ENCODE data around the gene CDH22.

CDH22 gene

GRCh38 chr20:46212252-46212651 is 96.0 kb downstream of the CDH22 start:
- Mint-ChIP-seq H3K36me3 (ENCODE audit: low read depth) (no peaks in the 10 kb centered on the region), H3K4me1 (ENCODE audit: low read depth) (no peaks in the 10 kb centered on the region), H3K9me3 (no peaks in the 10 kb centered on the region), H3K4me3 (no peak overlapping the region), H3K27me3 (ENCODE audit: low read depth) (peaks cover 25% of the 10 kb centered on the region), H3K27ac (no peak overlapping the region)

GRCh38 chr20:46211331-46211722 is 97.0 kb downstream of the CDH22 start:
- no peaks in the 10 kb centered on the region for H3K36me3 Mint-ChIP-seq (ENCODE audit: low read depth)
- peaks cover 25% of the 10 kb centered on the region for H3K27me3 Mint-ChIP-seq (ENCODE audit: low read depth)
- peaks cover 2% of the 10 kb centered on the region for H3K4me1 Mint-ChIP-seq (ENCODE audit: low read depth)
- no peaks in the 10 kb centered on the region for H3K9me3 Mint-ChIP-seq
- H3K4me3 Mint-ChIP-seq: no peak overlapping the region
- H3K27ac Mint-ChIP-seq: no peak overlapping the region

- Mint-ChIP-seq H3K27ac (no peak overlapping the region), H3K4me3 (no peak overlapping the region), H3K9me3 (no peaks in the 10 kb centered on the region), H3K4me1 (ENCODE audit: low read depth) (peaks cover 5% of the 10 kb centered on the region), H3K36me3 (ENCODE audit: low read depth) (no peaks in the 10 kb centered on the region), H3K27me3 (ENCODE audit: low read depth) (peaks cover 25% of the 10 kb centered on the region)
Measured at GRCh38 chr20:46210672-46211330, 97.5 kb downstream of the CDH22 start.

- Mint-ChIP-seq H3K36me3 (ENCODE audit: low read depth) (no peaks in the 10 kb centered on the region), H3K27ac (no peak overlapping the region), H3K27me3 (ENCODE audit: low read depth) (peaks cover 25% of the 10 kb centered on the region), H3K9me3 (no peaks in the 10 kb centered on the region), H3K4me3 (no peak overlapping the region), H3K4me1 (ENCODE audit: low read depth) (peaks cover 11% of the 10 kb centered on the region)
Measured at GRCh38 chr20:46209930-46210671, 98.2 kb downstream of the CDH22 start.

- Mint-ChIP-seq H3K27ac (no peak overlapping the region), H3K9me3 (no peaks in the 10 kb centered on the region), H3K4me3 (no peak overlapping the region), H3K4me1 (ENCODE audit: low read depth) (peaks cover 16% of the 10 kb centered on the region), H3K27me3 (ENCODE audit: low read depth) (peaks cover 32% of the 10 kb centered on the region), H3K36me3 (ENCODE audit: low read depth) (no peaks in the 10 kb centered on the region)
Measured at GRCh38 chr20:46207793-46208192, 100.5 kb downstream of the CDH22 start.

- peaks cover 32% of the 10 kb centered on the region for H3K27me3 Mint-ChIP-seq (ENCODE audit: low read depth)
- H3K27ac Mint-ChIP-seq: no peak overlapping the region
- no peak overlapping the region for H3K4me3 Mint-ChIP-seq
- peaks cover 16% of the 10 kb centered on the region for H3K4me1 Mint-ChIP-seq (ENCODE audit: low read depth)
- no peaks in the 10 kb centered on the region for H3K36me3 Mint-ChIP-seq (ENCODE audit: low read depth)
- H3K9me3 Mint-ChIP-seq: no peaks in the 10 kb centered on the region
Measured at GRCh38 chr20:46206992-46207549, 101.2 kb downstream of the CDH22 start.

GRCh38 chr20:46206025-46206424 is 102.3 kb downstream of the CDH22 start:
- no peak overlapping the region for H3K4me3 Mint-ChIP-seq
- peaks cover 16% of the 10 kb centered on the region for H3K4me1 Mint-ChIP-seq (ENCODE audit: low read depth)
- peaks cover 37% of the 10 kb centered on the region for H3K27me3 Mint-ChIP-seq (ENCODE audit: low read depth)
- no peak overlapping the region for H3K27ac Mint-ChIP-seq
- no peaks in the 10 kb centered on the region for H3K36me3 Mint-ChIP-seq (ENCODE audit: low read depth)
- H3K9me3 Mint-ChIP-seq: no peaks in the 10 kb centered on the region

- peaks cover 40% of the 10 kb centered on the region for H3K27me3 Mint-ChIP-seq (ENCODE audit: low read depth)
- H3K36me3 Mint-ChIP-seq (ENCODE audit: low read depth): no peaks in the 10 kb centered on the region
- H3K9me3 Mint-ChIP-seq: no peaks in the 10 kb centered on the region
- no peak overlapping the region for H3K4me3 Mint-ChIP-seq
- peaks cover 16% of the 10 kb centered on the region for H3K4me1 Mint-ChIP-seq (ENCODE audit: low read depth)
- no peak overlapping the region for H3K27ac Mint-ChIP-seq
Measured at GRCh38 chr20:46205349-46205748, 102.9 kb downstream of the CDH22 start.

- no peak overlapping the region for H3K27ac Mint-ChIP-seq
Measured at GRCh38 chr20:46204594-46205186, 103.6 kb downstream of the CDH22 start.

GRCh38 chr20:46203510-46203837 is 104.8 kb downstream of the CDH22 start:
- Mint-ChIP-seq H3K9me3 (no peaks in the 10 kb centered on the region), H3K27me3 (ENCODE audit: low read depth) (peaks cover 40% of the 10 kb centered on the region), H3K36me3 (ENCODE audit: low read depth) (no peaks in the 10 kb centered on the region), H3K4me3 (no peak overlapping the region), H3K4me1 (ENCODE audit: low read depth) (peaks cover 18% of the 10 kb centered on the region), H3K27ac (no peak overlapping the region)

More at GRCh38 chr20:46204594-46205186, 103.6 kb downstream of the CDH22 start:
- Mint-ChIP-seq H3K4me1 (ENCODE audit: low read depth) (peaks cover 16% of the 10 kb centered on the region), H3K27me3 (ENCODE audit: low read depth) (peaks cover 39% of the 10 kb centered on the region), H3K4me3 (no peak overlapping the region), H3K9me3 (no peaks in the 10 kb centered on the region), H3K36me3 (ENCODE audit: low read depth) (no peaks in the 10 kb centered on the region)

- peaks cover 18% of the 10 kb centered on the region for H3K4me1 Mint-ChIP-seq (ENCODE audit: low read depth)
- H3K36me3 Mint-ChIP-seq (ENCODE audit: low read depth): no peaks in the 10 kb centered on the region
- H3K27ac Mint-ChIP-seq: no peak overlapping the region
- H3K27me3 Mint-ChIP-seq (ENCODE audit: low read depth): peaks cover 37% of the 10 kb centered on the region
- H3K9me3 Mint-ChIP-seq: no peaks in the 10 kb centered on the region
- no peak overlapping the region for H3K4me3 Mint-ChIP-seq
Measured at GRCh38 chr20:46202766-46203509, 105.4 kb downstream of the CDH22 start.

GRCh38 chr20:46200582-46201570 is 107.4 kb downstream of the CDH22 start:
- H3K4me1 Mint-ChIP-seq (ENCODE audit: low read depth): peaks cover 14% of the 10 kb centered on the region
- peaks cover 32% of the 10 kb centered on the region for H3K27me3 Mint-ChIP-seq (ENCODE audit: low read depth)
- H3K27ac Mint-ChIP-seq: no peak overlapping the region
- H3K36me3 Mint-ChIP-seq (ENCODE audit: low read depth): no peaks in the 10 kb centered on the region
- H3K9me3 Mint-ChIP-seq: no peaks in the 10 kb centered on the region
- H3K4me3 Mint-ChIP-seq: no peak overlapping the region

GRCh38 chr20:46199198-46199597 is 109.1 kb downstream of the CDH22 start:
- Mint-ChIP-seq H3K27me3 (ENCODE audit: low read depth) (peaks cover 32% of the 10 kb centered on the region), H3K27ac (no peak overlapping the region), H3K4me3 (no peak overlapping the region), H3K4me1 (ENCODE audit: low read depth) (peaks cover 2% of the 10 kb centered on the region), H3K9me3 (no peaks in the 10 kb centered on the region), H3K36me3 (ENCODE audit: low read depth) (no peaks in the 10 kb centered on the region)

Data from T-helper 1 cell treated with Interleukin-12 subunit alpha and Interleukin-12 subunit beta and Interleukin-4 antibody, amounts not matched to agents 30 μg/mL and 1 μg/mL, for 36 hours (primary cell).